GM18868 (cell line): ENCODE measurements around the gene HSPD1.

Experiments
- ATAC-seq: cut with Tn5 transposase; IDR thresholded peaks from one replicate; pipeline ENCODE4 v1.9.1; 2021; ENCODE audit warnings: mild to moderate bottlenecking, moderate library complexity; ENCODE audit not compliant: unreplicated experiment

HSPD1 gene

GRCh38 chr2:197442857-197443256 is 56.8 kb downstream of the HSPD1 start:
- no peak for ATAC-seq

- ATAC-seq, result no peak
Measured at GRCh38 chr2:197437380-197437779, 62.3 kb downstream of the HSPD1 start.
